GM21423 (cell line): Measurements from ENCODE around the gene BRAT1.

Source experiments
- ATAC-seq: cut with Tn5 transposase; IDR thresholded peaks from one replicate; pipeline ENCODE4 v1.9.1; 2021; ENCODE audit warnings: mild to moderate bottlenecking, moderate library complexity; ENCODE audit not compliant: unreplicated experiment

BRAT1 gene

DNA sequence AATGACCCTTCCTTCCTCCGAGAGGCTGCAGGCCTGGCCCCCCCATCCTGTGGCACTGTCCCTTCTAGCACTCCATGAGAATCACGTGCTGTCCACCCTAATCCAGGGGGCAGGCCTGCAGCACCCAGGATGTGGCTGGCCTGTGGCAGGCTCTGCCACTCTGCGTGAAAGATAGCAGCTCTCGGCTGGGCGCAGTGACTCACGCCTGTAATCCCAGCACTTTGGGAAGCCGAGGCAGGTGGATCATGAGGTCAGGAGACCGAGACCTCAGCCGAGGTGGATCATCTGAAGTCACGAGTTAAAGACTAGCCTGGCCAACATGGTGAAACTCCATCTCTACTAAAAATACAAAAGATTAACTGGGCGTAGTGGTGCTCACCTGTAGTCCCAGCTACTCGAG lies 54.6 kb downstream of the BRAT1 start:
- no peak for ATAC-seq

DNA sequence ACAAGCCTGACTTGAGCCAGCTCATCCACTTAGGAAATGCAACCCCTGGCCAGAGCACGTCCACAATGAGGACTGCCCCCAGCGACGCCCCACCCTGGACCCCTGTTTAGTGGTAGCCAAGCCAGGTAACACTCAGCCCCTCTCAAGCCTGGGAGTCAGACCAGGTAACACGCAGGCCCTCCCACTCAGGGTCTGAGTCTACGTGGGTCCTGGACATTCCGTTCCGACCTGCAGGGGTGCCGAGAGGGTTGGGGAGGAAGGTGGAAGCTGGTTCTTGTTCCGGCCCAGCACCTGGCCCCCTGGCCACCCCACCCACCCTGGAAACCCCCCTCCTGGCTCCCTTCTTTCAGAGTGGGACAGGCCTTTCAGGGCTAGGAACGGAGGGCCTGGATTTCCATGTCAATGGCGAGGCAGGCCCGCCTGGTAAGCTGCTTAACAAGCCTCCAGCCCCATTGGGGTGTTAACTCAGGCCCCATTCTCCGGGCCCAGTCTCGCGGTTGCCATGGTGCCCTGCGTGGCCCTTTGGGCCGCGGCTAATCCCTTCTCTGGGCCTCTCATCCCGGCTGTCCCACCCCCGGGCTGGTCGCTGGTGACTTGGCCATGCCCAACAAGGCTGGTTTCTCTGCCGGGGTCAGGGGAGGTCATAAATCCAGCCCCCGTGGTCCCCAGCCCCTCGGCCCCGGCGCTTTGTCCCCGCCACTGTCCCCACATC lies 55.4 kb downstream of the BRAT1 start:
- no peak for ATAC-seq

GRCh38 chr7:2499181-2499580 lies 56.1 kb downstream of the BRAT1 start:
- no peak for ATAC-seq

DNA sequence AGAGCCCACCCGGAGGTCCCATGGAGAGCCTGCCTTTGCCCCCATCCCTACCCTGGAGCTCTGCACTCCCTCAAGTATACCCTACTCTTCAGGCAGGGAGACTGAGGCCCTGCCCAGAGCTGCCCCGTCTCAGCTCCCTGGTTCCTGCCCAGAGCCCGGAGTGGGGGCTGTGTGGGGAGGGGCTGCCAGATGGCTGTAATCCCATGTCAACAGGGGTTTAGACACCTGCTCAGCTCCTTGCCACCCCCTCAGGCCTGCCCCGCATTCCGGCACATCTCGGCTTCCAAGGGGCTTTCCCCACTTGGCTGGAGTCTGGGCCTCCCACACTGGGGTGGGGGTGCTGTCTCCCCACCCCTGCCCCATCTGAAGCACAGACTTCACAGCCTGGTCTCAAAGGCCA lies 56.6 kb downstream of the BRAT1 start:
- ATAC-seq = no peak

DNA sequence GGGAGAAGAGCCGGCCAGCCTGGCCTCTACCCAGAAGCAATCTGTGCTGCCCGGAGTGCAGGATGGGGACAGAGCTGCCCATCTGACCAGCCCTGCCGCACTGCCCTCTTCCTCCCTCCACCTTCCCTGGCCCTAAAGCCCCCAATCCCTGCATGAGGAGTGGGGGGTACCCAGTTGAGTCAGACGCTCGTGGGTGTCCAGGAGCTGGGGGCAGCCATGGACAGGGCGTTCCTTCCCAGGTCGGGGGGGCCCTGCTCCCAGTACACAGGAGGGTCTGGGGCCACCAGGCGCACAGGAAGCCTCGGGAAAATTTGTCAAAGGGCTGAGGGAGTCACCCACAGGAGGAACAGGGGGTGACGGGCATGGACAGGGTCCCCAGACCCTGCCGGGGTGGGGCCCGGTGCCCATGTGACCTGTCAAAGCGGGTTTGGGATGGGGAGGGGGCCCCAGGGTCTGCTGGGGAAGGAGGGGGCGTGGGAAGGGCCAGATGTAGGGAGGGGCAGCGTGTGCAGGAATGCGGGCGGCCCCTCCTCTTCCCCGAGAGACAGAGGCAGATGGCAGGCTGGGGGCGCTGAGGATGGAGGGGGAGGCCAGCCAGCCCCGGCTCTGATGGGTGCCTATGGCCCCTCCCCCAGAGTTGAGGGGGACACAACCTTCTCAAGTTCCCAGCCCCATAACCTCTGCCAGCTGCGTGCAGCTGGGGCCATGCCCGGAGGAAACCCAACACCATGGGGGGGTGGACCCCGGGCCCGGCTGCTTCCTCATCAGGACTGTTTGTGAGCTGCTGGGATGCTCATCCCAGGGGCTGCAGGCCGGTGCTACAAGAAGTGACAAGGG lies 57.6 kb downstream of the BRAT1 start:
- no peak for ATAC-seq

DNA sequence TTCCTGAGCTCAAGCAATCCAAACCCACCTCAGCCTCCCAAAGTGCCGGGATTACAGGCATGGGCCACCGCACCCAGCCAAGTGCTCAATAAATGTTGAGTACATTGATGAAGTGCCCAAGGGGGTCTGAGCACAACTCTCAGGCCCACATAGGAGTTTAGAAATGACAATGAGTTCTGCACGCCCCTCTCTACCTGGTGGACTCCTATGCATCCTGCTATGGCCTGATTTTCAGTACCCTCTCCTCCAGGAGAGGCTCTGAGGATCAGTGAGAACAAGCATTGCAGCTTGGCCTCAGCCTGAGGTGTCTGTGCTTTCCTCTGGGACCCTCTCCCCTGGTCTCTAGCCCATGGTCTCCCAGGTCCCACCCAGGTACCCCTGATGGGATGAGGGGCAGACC lies 58.3 kb downstream of the BRAT1 start:
- ATAC-seq = no peak

DNA sequence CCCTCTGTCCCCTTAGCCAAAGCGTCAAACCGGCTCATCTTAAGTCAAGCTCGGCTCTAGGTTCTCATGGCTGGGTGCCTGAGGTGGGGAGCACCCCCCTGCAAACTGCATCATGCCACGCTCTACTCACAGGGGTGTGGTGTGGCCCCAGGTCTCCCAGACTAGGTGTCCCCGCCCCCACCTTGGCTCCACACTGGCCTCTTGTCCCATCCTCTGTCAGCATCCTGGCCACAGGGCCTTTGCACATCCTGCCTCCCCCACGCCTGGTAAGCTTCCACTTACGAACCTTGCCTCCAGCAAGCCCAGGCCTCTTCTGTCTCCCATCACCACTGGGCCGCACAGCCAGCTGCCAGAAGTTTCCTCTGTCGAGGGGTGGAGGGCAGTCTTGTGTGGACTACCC lies 58.9 kb downstream of the BRAT1 start:
- no peak for ATAC-seq

DNA sequence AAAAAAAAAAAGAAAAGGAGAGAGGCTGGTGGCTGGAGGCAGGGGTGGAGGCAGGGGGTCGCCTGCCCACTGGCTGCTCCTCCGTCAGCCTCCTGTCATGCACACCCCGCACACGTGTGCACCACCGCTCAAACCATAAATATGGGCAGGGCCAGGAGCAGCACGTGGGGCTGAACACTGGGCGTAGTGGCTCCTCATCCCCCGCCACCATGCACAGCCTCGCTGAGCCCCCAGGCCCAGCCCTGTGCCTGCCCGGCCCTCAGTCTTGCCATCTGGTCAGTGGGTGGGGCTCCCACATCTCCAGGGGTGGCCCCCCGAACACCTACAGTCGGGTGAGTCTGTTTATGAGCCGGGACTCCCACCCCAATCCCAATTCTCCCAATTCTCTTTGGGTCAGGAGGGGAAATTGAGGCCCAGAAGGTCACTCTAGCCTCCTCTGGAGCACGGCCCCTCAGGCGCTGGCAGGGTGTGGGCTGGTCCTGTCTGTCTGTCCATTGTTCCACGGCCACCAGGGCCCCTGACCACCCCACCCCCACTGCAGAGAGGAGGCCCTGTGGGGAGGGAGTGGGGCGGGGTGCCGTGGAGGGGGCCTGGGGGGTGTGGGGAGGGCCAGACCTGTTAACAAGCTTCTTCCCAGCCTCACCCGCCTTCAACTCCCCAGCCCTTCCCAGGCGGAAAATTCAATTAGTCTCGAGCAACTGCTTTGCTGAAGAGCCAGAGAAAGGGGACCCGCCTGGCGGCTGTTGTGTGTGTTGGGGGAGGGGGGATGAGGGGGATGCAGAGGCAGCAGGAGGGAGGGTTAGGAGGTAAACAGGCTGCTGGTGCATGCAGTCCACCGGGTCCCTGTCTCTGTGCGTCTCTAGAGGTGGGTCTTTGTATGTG lies 59.7 kb downstream of the BRAT1 start:
- ATAC-seq = no peak

- no peak for ATAC-seq
Observed at GRCh38 chr7:2494191-2495130, 60.9 kb downstream of the BRAT1 start.

DNA sequence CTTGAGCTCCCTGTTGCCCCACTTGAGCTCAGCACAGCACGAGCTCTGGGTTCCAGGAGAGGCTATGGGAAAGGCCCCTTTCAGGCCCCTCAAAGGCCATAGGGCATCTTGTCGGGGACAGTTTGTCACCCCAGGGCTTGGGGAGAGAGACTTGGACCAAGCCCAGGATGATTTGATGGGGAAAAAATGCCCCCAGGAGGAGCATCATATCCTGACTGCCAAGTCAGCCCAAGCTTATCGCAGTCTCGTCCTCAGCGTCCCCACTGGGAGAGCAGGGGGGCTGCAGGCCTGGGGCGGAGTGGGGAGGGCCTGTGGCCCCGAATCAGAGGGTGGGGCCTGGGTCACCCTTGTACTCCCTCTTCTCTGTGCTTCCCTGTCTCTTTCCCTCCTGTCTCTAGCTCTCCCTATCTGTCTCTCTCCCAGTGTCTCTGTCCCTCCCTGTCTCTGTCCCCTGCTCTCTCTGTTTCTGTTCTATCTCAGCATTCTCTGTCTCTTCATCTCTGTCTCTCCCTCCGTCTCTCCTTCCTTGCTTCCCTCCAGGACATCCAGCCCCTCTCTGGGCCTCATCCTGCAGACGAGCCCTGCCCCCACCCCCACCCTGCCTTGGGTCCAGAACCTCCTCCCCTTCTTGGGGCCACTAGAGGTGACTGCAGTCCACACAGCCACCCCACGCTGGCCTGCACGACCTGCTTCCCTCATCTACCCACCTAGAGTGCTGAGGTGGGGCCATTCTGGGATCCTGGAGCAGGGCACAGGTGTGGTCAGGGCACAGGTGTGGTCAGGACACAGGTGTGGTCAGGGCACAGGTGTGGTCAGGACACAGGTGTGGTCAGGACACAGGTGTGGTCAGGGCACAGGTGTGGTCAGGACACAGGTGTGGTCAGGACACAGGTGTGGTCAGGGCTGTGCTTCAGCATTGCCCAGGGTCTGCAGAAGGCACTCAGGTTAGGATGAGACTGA lies 61.8 kb downstream of the BRAT1 start:
- no peak for ATAC-seq

- no peak for ATAC-seq
Observed at GRCh38 chr7:2492038-2492437, 63.3 kb downstream of the BRAT1 start.

DNA sequence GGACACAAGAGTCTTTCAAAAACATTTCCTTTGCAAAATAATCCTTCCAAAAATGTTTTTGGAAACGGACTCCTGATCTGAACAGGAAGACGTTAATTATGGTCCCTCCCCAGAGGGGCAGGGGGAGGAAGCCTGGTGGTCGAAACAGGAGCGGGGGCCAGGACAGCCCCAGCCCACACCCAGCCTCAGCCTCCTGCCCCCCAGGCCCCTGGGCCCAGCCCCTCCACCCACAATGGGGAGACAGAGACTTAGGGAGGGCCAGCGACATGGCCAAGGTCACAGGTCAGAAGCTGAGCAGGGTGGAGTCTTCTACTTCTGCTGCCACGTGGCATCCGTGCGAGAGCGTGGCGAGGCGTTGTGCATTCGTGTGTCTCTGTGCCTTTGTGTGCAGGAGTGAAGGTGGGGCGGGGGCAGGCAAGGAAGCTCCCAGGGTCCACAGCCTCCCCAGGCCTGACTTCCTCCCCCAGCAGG lies 65.1 kb downstream of the BRAT1 start:
- no peak for ATAC-seq

GRCh38 chr7:2488681-2489080 lies 66.6 kb downstream of the BRAT1 start:
- ATAC-seq = no peak

DNA sequence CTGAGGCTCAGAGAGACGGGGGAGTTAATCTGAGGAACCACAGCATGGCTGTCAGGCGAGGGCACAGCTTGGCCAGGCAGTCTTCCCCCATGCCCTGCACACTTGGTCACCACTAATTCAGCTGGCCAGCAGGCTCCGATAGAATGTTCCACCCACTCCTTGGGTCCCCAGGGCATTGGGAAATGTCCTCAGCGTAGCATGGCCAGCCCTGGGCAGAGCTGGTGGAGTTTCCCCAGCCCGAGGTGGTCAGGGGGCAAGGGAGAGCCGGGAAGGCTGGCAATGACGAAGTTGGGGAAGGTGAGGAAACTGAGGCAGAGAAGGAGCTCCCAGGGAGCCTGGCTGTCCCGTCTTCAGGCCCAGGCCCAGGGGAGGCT lies 67.1 kb downstream of the BRAT1 start:
- ATAC-seq = no peak
